GM06990 (cell line): Measurements from ENCODE around the gene TNRC6C.

Source experiments
- DNase-seq: peaks from one replicate; pipeline ENCODE4 v3.0.0-alpha.2; 2011; ENCODE audit not compliant: insufficient read length; ENCODE audit errors: extremely low read depth
- H3K27me3 ChIP-seq: replicated peaks from 2 replicates; pipeline ENCODE4 v1.6.0; 2011; ENCODE audit warnings: low read length; ENCODE audit not compliant: control insufficient read depth, insufficient read depth
- H3K36me3 ChIP-seq: 2 replicates; pipeline ENCODE4 v1.5.1; 2011; ENCODE audit warnings: low read length; ENCODE audit not compliant: control insufficient read depth, insufficient read depth
- H3K4me3 ChIP-seq: replicated peaks from 2 replicates; pipeline ENCODE4 v1.5.1; 2011; ENCODE audit warnings: low read depth, mild to moderate bottlenecking, control low read depth, low read length
- TF ChIP-seq, protein P1 (sequence below): IDR thresholded peaks from 2 replicates; pipeline ENCODE4 v1.5.1; 2011; ENCODE audit warnings: low read length, control low read depth, mild to moderate bottlenecking, inconsistent platforms; ENCODE audit not compliant: insufficient read depth, poor library complexity, severe bottlenecking

TNRC6C gene

DNA sequence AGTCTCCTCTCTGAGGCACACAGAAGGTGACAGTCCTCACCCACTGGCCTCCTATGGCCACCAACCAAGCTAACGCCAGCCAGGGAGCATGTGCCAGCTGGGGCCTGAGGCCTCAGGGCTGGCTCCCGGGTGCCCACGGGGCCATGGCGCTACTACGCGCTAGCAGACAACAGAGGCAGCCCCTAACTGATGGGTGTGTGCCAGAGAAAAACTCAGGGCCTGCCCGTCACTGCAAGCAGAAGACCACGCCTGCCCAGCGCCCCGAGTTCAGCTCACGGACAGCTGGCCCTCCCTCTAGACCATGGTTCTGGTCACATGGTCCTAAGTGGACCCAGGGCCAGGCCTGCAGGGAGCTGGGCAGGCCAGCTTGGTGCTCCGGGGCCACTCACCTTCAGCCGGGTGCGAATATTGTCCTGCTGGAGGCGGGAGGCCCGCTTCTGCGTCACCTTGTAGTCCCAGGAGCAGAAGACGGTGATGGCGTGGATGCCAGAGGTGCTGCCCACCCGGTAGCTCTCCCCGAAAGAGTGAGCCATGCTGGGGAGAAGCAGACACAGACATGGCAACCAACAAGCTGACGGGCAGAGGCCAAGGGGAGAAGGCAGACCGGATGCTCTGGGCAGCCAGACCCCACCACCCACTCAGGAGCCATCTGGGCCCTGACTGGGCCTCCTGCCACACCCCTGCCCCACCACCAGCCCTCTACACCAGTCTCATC is 163.9 kb downstream of the TNRC6C start:
- Histone ChIP-seq H3K27me3 (no peaks in the 10 kb centered on the region), H3K36me3 (peaks cover 52% of the 10 kb centered on the region), H3K4me3 (no peak overlapping the region)
- DNase-seq, result no peak
- TF ChIP-seq, protein P1, sequence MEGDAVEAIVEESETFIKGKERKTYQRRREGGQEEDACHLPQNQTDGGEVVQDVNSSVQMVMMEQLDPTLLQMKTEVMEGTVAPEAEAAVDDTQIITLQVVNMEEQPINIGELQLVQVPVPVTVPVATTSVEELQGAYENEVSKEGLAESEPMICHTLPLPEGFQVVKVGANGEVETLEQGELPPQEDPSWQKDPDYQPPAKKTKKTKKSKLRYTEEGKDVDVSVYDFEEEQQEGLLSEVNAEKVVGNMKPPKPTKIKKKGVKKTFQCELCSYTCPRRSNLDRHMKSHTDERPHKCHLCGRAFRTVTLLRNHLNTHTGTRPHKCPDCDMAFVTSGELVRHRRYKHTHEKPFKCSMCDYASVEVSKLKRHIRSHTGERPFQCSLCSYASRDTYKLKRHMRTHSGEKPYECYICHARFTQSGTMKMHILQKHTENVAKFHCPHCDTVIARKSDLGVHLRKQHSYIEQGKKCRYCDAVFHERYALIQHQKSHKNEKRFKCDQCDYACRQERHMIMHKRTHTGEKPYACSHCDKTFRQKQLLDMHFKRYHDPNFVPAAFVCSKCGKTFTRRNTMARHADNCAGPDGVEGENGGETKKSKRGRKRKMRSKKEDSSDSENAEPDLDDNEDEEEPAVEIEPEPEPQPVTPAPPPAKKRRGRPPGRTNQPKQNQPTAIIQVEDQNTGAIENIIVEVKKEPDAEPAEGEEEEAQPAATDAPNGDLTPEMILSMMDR, result no peak

DNA sequence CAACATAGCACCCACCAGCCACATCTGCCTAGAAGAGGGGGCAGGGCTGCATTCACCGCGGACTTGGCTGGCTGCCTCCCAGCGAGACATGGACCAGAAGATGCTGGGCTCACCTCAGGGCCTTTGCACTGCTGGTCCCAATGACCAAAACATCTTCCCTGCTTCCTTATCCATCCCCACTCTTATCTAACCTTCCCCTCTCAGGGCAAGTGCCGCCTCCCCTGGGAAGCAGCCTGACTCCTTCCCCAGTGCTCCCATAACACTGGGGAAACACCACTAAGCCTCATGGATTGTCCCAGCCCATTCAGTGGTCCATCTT is 164.4 kb downstream of the TNRC6C start:
- no peak for DNase-seq
- peaks cover 48% of the 10 kb centered on the region for H3K36me3 ChIP-seq
- no peaks in the 10 kb centered on the region for H3K27me3 ChIP-seq
- no peak overlapping the region for H3K4me3 ChIP-seq
- TF ChIP-seq, protein P1, result no peak

DNA sequence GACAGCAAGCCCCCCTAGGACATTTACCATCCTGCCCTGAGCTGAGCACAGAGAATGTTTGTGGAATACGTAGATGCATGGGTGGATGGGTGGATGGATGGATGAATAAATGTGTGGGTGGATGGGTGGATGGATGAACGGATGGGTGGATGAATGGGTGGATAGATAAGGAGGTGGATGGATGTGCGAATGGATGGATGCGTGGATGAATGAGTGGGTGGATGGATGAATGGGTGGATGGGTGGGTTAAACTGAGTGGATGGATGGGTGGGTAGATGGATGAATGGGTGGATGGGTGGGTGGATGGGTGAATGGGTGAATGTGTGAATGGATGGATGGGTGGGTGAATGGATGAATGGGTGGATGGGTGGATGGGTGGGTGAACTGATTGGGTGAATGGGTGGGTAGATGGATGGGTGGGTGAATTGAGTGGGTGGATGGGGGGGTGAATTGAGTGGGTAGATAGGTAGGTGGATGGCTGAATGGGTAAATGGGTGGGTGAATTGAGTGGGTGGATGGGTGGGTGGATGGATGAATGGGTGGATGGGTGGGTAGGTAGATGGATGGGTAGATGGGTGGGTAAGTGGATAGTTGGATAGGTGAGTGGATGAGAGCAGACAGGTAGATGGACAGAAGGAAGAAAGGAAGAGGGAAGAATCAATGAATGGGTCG is 164.9 kb downstream of the TNRC6C start:
- H3K4me3 ChIP-seq, result no peak overlapping the region
- peaks cover 45% of the 10 kb centered on the region for H3K36me3 ChIP-seq

DNA sequence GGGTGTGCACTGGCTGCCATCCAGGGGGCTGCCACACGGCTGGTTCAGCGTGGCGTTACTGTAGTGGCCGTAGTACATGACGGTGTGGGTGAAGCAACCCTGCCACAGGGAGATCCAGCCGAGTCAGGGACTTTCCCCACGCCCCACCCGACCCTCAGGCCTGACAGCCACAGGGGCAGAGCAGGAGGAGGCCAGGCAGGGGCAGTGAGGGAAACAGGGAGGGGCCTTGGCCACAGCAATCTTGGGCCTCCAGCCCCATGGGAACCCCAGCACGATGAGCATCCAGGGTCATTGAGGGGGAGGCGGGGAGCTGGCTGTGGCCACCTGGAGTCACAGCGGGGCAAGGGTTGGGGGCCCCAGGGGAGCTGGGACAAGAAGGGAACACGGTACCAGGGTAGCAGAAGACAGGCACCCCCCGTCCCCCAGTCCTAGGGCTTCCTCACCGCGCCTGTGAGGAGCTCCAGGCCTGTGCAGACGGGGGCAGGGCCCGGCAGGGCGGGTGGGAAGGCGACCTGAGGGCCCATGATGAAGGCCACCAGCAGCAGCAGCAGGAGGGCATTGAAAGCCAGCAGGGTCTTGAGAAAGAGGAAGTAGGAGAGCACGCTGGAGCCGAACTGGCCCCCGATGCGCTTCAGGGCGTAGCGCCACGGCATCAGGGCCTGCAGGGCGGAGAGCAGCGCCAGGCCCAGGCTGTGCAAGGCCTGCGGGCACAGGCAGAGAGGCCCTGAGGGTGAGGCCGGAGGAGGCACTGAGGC is 165.8 kb downstream of the TNRC6C start:
- Histone ChIP-seq H3K27me3 (no peaks in the 10 kb centered on the region), H3K36me3 (peaks cover 37% of the 10 kb centered on the region), H3K4me3 (peak overlapping the region; percentile 91)
- DNase-seq, result peak; percentile 91
- TF ChIP-seq, protein P1, result no peak

More for the DNA sequence above, 164.9 kb downstream of the TNRC6C start:
- TF ChIP-seq, protein P1, result no peak
- no peak for DNase-seq
- no peaks in the 10 kb centered on the region for H3K27me3 ChIP-seq

DNA sequence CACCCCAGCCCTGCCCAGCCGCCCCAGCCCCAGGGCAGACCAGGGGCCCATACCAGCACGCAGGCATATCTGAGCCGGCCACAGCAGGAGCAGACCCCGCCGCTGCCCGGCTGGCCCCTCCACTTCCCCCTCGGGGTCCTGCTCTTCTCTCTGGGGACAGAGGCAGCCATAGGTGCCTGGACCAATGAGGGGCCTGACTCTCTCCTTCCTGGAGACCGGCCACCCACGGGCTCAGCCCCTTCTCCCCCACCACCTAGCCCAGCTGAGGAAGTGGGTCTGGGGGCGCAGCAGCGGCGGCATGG is 166.3 kb downstream of the TNRC6C start:
- no peak for DNase-seq
- TF ChIP-seq, protein P1, result no peak
- H3K36me3 ChIP-seq, result peaks cover 35% of the 10 kb centered on the region
- no peaks in the 10 kb centered on the region for H3K27me3 ChIP-seq
- peak overlapping the region; percentile 91 for H3K4me3 ChIP-seq
